K562 (cell line): ENCODE measurements around the gene PLXDC1. TPM values are rescaled to one million over a fixed set of nuclear protein-coding genes. Genes with fewer than 3 reads are reported as not detected.

Source experiments
- JUNB ChIP-seq: fragments of 450-650 bp; formaldehyde crosslinking; conservative IDR thresholded peaks from 2 replicates; pipeline ENCODE4 v1.4.0; 2020; ENCODE audit warnings: mild to moderate bottlenecking
- KDM4B ChIP-seq, 2 experiments: fragments of 450-650 bp in 1 of 2; sonication (generic) in 1 of 2; IDR thresholded peaks; 2 replicates each; pipeline ENCODE4 v1.6.1; 2016 to 2017; ENCODE audit warnings: borderline replicate concordance in 2 of 2, antibody characterized with exemption in 1 of 2, low read depth in 1 of 2, mild to moderate bottlenecking in 1 of 2
- NCOR1 ChIP-seq: fragments of 450-650 bp; IDR thresholded peaks from 2 replicates; pipeline ENCODE4 v1.6.1; 2016; ENCODE audit warnings: mild to moderate bottlenecking, moderate library complexity
- NRF1 ChIP-seq, 2 experiments: fragments of 450-650 bp; IDR thresholded peaks in 1 of 2; conservative IDR thresholded peaks in 1 of 2; 2 replicates each; pipeline ENCODE4 v1.6.1; 2014; ENCODE audit warnings: mild to moderate bottlenecking in 2 of 2
- RB1 ChIP-seq: fragments of 450-650 bp; IDR thresholded peaks from 2 replicates; pipeline ENCODE4 v1.6.1; 2017; ENCODE audit warnings: low read depth, mild to moderate bottlenecking
- RBM14 ChIP-seq: fragments of 200-400 bp; formaldehyde crosslinking; IDR thresholded peaks from 2 replicates; pipeline ENCODE4 v1.6.1; 2018; ENCODE audit warnings: low read depth, mild to moderate bottlenecking, low read length, moderate library complexity, borderline replicate concordance; ENCODE audit not compliant: insufficient read depth
- RCOR1 ChIP-seq, 2 experiments: IDR thresholded peaks; 2 replicates each; pipeline ENCODE4 v1.6.1; 2012; ENCODE audit warnings: low read depth in 2 of 2, low read length in 2 of 2, borderline replicate concordance in 1 of 2, improper control_type of control experiment in 1 of 2
- SUPT5H ChIP-seq: fragments of 450-650 bp; IDR thresholded peaks from 2 replicates; pipeline ENCODE4 v1.6.1; 2016
- TBP ChIP-seq: optimal IDR thresholded peaks from 2 replicates; pipeline ENCODE3; 2011; ENCODE audit warnings: low read depth, low read length, improper control_type of control experiment
- YY1 ChIP-seq, 3 experiments: IDR thresholded peaks; 2 replicates each; pipeline ENCODE4 v1.6.1; 2011; ENCODE audit warnings: low read length in 2 of 3, mild to moderate bottlenecking in 2 of 3, moderate library complexity in 2 of 3, borderline replicate concordance in 1 of 3, control low read depth in 1 of 3, low read depth in 1 of 3; ENCODE audit not compliant: insufficient read depth in 3 of 3, insufficient replicate concordance in 2 of 3, control insufficient read depth in 1 of 3, insufficient read length in 1 of 3; ENCODE audit errors: extremely low read depth in 1 of 3
- ZFP36 ChIP-seq: fragments of 150-350 bp; IDR thresholded peaks from 2 replicates; pipeline ENCODE4 v1.6.1; 2018; ENCODE audit warnings: low read length, low read depth; ENCODE audit not compliant: partially characterized antibody
- ZFPM2 ChIP-seq: fragments of 250-450 bp; sonication (Bioruptor Pico); IDR thresholded peaks from 2 replicates; pipeline ENCODE4 v1.5.1; 2022; ENCODE audit warnings: mild to moderate bottlenecking
- polyA plus RNA-seq, 8 experiments: library from polyadenylated mRNA; depleted of rRNA in 4 of 8; stranded (reverse) in 5 of 8; unstranded in 3 of 8; fragments of >200 nt; fragmentation: Nextera tagmentation in 2 of 8; fragmentation: Illumina TruSeq in 1 of 8; extraction: Ambion mirVana in 2 of 8; extraction: Trizol in 1 of 8; gene quantifications; 2 replicates each; pipeline versions ENCODE4 v1.2.1 to v1.2.3, GENCODE V29; 2011 to 2014; ENCODE audit warnings: inconsistent platforms in 1 of 8, missing spikeins in 1 of 8
- total RNA-seq, 7 experiments: library from RNA; depleted of rRNA in 6 of 7; stranded (reverse); fragments of >200 nt in 6 of 7; fragmentation: Illumina TruSeq in 2 of 7; extraction: Trizol in 2 of 7; gene quantifications; 2 replicates each; pipeline versions ENCODE4 v1.2.1 to v1.2.3, GENCODE V29; 2011 to 2021; ENCODE audit warnings: low replicate concordance in 1 of 7
- TF ChIP-seq, protein P1 (sequence below), 2 experiments: IDR thresholded peaks; 2 replicates each; pipeline ENCODE4 v1.6.1; 2011; ENCODE audit warnings: borderline replicate concordance in 1 of 2, control low read depth in 1 of 2, low read depth in 1 of 2, low read length in 1 of 2, mild to moderate bottlenecking in 1 of 2, mixed read lengths in 1 of 2, moderate library complexity in 1 of 2; ENCODE audit not compliant: insufficient read depth in 1 of 2, insufficient read length in 1 of 2, poor library complexity in 1 of 2, severe bottlenecking in 1 of 2; ENCODE audit errors: extremely low read depth in 1 of 2
- TF ChIP-seq, protein P2 (sequence below): sonication (generic); formaldehyde crosslinking; IDR thresholded peaks from 2 replicates; pipeline ENCODE4 v1.4.0; 2020; ENCODE audit warnings: mild to moderate bottlenecking, missing genetic modification reagents
- TF ChIP-seq, protein P3 (sequence below): fragments of 450-650 bp; IDR thresholded peaks from 2 replicates; pipeline ENCODE4 v1.6.1; 2018; ENCODE audit not compliant: partially characterized antibody

The PLXDC1 gene
- total and polyA plus RNA-seq, 9 of the 15 experiments (the other 6 are each of a cell fraction or from before 2014, with no cell fraction given) = not detected

DNA sequence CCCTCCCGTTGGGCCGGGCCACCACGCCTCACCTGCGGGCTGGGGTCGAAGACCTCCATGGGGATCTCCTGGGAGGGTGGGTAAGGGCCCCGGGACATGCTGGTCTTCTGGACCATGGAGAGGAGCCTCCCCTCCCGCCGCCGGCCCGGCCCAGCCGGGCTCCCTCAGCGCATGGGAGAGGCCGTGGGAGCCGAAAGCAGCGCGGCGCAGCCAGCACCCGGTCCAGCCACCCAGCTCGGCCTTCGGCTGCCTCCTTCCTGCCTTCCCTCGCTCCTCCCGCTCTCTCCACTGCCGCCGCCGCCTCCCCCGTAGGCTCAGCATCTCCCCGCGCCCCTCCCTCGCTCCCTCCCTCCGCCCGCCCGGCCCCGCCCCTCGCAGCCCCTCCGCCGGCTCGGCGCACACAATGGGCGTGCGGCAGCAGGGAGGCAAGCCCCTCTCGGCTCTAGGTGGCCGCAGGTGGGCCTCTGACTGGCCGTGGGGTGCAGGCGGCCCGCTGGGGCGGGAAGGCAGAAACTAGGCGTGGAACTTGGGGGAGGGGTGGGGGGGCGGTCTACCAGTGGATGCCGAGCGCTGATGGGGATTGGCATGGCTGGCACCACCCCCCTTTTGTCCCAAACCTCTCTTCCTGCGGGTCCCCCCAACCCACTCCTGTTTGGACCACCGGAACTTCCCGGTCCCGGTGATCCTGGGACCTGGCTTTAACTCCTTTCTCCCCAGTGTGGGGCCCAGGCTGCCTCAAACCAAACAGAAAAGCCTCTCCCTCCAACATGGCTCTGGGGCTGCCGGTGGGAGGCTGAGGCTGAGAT lies 46.1 kb upstream of the PLXDC1 start, which contains the start of gene CACNB1 (continued):
- TF ChIP-seq TBP (peak; percentile 31), RCOR1 (IDR thresholded peaks at IDR 0.05; ENCODE audit: borderline replicate concordance in 1 of 2, low read depth in 2 of 2, low read length in 2 of 2) (0 out of 4 replicates have a peak, but pooled peaks of 1 of the 2 experiments have one; percentile 6), NCOR1 (no peak), KDM4B (IDR thresholded peaks at IDR 0.05; ENCODE audit: borderline replicate concordance in 2 of 2, low read depth in 1 of 2) (0 out of 4 replicates have a peak, but pooled peaks of 1 of the 2 experiments have one; percentile 50), JUNB (CRISPR knock-in tag) (no peak), ZFPM2 (CRISPR knock-in tag) (no peak), RB1 (peak; percentile 30; the same call in 1 of the 2 replicates), YY1 (IDR thresholded peaks at IDR 0.05; ENCODE audit: borderline replicate concordance in 1 of 3, control insufficient read depth in 1 of 3, extremely low read depth in 1 of 3, insufficient read depth in 3 of 3, insufficient read length in 1 of 3, insufficient replicate concordance in 2 of 3, low read depth in 1 of 3, low read length in 2 of 3) (peak in 1 of 3 experiments; percentile 31), NRF1 (conservative IDR thresholded peaks at IDR 0.05 in 1 of 2, IDR thresholded peaks at IDR 0.05 in 1 of 2) (peak in 1 of 2 experiments; percentile 37; a peak in 1 of 4 replicates), RBM14 (no peak), SUPT5H (peak; percentile 51; the same call in 1 of the 2 replicates), ZFP36 (peak; percentile 20)
- TF ChIP-seq, protein P1, sequence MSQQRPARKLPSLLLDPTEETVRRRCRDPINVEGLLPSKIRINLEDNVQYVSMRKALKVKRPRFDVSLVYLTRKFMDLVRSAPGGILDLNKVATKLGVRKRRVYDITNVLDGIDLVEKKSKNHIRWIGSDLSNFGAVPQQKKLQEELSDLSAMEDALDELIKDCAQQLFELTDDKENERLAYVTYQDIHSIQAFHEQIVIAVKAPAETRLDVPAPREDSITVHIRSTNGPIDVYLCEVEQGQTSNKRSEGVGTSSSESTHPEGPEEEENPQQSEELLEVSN (IDR thresholded peaks at IDR 0.05; ENCODE audit: borderline replicate concordance in 1 of 2, extremely low read depth in 1 of 2, insufficient read depth in 1 of 2, insufficient read length in 1 of 2, low read depth in 1 of 2, low read length in 1 of 2, poor library complexity in 1 of 2, severe bottlenecking in 1 of 2) = peak; percentile 57 to 78
- TF ChIP-seq, protein P2, sequence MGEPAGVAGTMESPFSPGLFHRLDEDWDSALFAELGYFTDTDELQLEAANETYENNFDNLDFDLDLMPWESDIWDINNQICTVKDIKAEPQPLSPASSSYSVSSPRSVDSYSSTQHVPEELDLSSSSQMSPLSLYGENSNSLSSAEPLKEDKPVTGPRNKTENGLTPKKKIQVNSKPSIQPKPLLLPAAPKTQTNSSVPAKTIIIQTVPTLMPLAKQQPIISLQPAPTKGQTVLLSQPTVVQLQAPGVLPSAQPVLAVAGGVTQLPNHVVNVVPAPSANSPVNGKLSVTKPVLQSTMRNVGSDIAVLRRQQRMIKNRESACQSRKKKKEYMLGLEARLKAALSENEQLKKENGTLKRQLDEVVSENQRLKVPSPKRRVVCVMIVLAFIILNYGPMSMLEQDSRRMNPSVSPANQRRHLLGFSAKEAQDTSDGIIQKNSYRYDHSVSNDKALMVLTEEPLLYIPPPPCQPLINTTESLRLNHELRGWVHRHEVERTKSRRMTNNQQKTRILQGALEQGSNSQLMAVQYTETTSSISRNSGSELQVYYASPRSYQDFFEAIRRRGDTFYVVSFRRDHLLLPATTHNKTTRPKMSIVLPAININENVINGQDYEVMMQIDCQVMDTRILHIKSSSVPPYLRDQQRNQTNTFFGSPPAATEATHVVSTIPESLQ (CRISPR knock-in tag) = no peak
- TF ChIP-seq, protein P3, sequence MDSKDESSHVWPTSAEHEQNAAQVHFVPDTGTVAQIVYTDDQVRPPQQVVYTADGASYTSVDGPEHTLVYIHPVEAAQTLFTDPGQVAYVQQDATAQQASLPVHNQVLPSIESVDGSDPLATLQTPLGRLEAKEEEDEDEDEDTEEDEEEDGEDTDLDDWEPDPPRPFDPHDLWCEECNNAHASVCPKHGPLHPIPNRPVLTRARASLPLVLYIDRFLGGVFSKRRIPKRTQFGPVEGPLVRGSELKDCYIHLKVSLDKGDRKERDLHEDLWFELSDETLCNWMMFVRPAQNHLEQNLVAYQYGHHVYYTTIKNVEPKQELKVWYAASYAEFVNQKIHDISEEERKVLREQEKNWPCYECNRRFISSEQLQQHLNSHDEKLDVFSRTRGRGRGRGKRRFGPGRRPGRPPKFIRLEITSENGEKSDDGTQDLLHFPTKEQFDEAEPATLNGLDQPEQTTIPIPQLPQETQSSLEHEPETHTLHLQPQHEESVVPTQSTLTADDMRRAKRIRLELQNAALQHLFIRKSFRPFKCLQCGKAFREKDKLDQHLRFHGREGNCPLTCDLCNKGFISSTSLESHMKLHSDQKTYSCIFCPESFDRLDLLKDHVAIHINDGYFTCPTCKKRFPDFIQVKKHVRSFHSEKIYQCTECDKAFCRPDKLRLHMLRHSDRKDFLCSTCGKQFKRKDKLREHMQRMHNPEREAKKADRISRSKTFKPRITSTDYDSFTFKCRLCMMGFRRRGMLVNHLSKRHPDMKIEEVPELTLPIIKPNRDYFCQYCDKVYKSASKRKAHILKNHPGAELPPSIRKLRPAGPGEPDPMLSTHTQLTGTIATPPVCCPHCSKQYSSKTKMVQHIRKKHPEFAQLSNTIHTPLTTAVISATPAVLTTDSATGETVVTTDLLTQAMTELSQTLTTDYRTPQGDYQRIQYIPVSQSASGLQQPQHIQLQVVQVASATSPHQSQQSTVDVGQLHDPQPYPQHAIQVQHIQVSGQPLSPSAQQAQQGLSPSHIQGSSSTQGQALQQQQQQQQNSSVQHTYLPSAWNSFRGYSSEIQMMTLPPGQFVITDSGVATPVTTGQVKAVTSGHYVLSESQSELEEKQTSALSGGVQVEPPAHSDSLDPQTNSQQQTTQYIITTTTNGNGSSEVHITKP = peak; percentile 16
